Right lobe of liver (tissue), 4 donors: ENCODE results near the gene LRRC72.

Experiments
- CTCF ChIP-seq, 4 donors: fragments of 200-600 bp in 3 of 4; fragments of 450-650 bp in 1 of 4; IDR thresholded peaks; one replicate each; pipeline versions ENCODE4 v1.5.1 to v1.8.0; 2016 to 2022; ENCODE audit warnings: antibody characterized with exemption in 4 of 4, mild to moderate bottlenecking in 2 of 4
- POLR2A ChIP-seq: fragments of 450-650 bp; IDR thresholded peaks from one replicate; pipeline ENCODE4 v1.6.1; 2017; ENCODE audit warnings: antibody characterized with exemption, mild to moderate bottlenecking
- donor health status: DM: no; HTN: no; CAD: no.
- donor health status: DM: no; HTN: no; CAD: no.
- donor health status: DM: no; HTN: yes; CAD: no.

GRCh38 chr7:16616122-16616521, 89.5 kb downstream of the LRRC72 start:
- TF ChIP-seq CTCF (IDR thresholded peaks at IDR 0.05) (no peak), POLR2A (no peak)
